ENCODE results near the gene NEK8. TPM values are rescaled to one million over a fixed set of nuclear protein-coding genes. Genes with fewer than 3 reads are reported as not detected.

The NEK8 gene
- total and polyA plus RNA-seq, 9 of the 15 experiments (the other 6 are each of a cell fraction or from before 2014, with no cell fraction given), result 0.98 to 16.6 (median 4.6) TPM

- TF ChIP-seq, protein P1, sequence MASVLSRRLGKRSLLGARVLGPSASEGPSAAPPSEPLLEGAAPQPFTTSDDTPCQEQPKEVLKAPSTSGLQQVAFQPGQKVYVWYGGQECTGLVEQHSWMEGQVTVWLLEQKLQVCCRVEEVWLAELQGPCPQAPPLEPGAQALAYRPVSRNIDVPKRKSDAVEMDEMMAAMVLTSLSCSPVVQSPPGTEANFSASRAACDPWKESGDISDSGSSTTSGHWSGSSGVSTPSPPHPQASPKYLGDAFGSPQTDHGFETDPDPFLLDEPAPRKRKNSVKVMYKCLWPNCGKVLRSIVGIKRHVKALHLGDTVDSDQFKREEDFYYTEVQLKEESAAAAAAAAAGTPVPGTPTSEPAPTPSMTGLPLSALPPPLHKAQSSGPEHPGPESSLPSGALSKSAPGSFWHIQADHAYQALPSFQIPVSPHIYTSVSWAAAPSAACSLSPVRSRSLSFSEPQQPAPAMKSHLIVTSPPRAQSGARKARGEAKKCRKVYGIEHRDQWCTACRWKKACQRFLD (CRISPR knock-in tag; IDR thresholded peaks at IDR 0.05), result peak; percentile 93
- TF ChIP-seq SREBF1 (IDR thresholded peaks at IDR 0.05; ENCODE audit: borderline replicate concordance, low read depth, low read length) (no peak), NCOA2 (IDR thresholded peaks at IDR 0.05; ENCODE audit: partially characterized antibody in 2 of 2) (no peak), MCM5 (IDR thresholded peaks at IDR 0.05; ENCODE audit: low read depth) (no peak), TAF9B (IDR thresholded peaks at IDR 0.05; ENCODE audit: partially characterized antibody) (no peak), TAF1 (IDR thresholded peaks at IDR 0.05; ENCODE audit: control insufficient read depth, extremely low read depth, insufficient read depth, low read length, severe bottlenecking) (peak; percentile 73), IRF2 (CRISPR knock-in tag; IDR thresholded peaks at IDR 0.05) (no peak), PREB (CRISPR knock-in tag; IDR thresholded peaks at IDR 0.05) (no peak), ZNF583 (CRISPR knock-in tag; IDR thresholded peaks at IDR 0.05) (0 out of 2 replicates have a peak, but pooled peaks have one; percentile 23), NR1H2 (CRISPR knock-in tag; IDR thresholded peaks at IDR 0.05) (no peak; the same call in 1 of the 2 replicates), SMARCA4 (IDR thresholded peaks at IDR 0.05) (no peak), ZNF408 (CRISPR knock-in tag; IDR thresholded peaks at IDR 0.05; ENCODE audit: low read depth) (no peak)
- TF ChIP-seq, protein P2, sequence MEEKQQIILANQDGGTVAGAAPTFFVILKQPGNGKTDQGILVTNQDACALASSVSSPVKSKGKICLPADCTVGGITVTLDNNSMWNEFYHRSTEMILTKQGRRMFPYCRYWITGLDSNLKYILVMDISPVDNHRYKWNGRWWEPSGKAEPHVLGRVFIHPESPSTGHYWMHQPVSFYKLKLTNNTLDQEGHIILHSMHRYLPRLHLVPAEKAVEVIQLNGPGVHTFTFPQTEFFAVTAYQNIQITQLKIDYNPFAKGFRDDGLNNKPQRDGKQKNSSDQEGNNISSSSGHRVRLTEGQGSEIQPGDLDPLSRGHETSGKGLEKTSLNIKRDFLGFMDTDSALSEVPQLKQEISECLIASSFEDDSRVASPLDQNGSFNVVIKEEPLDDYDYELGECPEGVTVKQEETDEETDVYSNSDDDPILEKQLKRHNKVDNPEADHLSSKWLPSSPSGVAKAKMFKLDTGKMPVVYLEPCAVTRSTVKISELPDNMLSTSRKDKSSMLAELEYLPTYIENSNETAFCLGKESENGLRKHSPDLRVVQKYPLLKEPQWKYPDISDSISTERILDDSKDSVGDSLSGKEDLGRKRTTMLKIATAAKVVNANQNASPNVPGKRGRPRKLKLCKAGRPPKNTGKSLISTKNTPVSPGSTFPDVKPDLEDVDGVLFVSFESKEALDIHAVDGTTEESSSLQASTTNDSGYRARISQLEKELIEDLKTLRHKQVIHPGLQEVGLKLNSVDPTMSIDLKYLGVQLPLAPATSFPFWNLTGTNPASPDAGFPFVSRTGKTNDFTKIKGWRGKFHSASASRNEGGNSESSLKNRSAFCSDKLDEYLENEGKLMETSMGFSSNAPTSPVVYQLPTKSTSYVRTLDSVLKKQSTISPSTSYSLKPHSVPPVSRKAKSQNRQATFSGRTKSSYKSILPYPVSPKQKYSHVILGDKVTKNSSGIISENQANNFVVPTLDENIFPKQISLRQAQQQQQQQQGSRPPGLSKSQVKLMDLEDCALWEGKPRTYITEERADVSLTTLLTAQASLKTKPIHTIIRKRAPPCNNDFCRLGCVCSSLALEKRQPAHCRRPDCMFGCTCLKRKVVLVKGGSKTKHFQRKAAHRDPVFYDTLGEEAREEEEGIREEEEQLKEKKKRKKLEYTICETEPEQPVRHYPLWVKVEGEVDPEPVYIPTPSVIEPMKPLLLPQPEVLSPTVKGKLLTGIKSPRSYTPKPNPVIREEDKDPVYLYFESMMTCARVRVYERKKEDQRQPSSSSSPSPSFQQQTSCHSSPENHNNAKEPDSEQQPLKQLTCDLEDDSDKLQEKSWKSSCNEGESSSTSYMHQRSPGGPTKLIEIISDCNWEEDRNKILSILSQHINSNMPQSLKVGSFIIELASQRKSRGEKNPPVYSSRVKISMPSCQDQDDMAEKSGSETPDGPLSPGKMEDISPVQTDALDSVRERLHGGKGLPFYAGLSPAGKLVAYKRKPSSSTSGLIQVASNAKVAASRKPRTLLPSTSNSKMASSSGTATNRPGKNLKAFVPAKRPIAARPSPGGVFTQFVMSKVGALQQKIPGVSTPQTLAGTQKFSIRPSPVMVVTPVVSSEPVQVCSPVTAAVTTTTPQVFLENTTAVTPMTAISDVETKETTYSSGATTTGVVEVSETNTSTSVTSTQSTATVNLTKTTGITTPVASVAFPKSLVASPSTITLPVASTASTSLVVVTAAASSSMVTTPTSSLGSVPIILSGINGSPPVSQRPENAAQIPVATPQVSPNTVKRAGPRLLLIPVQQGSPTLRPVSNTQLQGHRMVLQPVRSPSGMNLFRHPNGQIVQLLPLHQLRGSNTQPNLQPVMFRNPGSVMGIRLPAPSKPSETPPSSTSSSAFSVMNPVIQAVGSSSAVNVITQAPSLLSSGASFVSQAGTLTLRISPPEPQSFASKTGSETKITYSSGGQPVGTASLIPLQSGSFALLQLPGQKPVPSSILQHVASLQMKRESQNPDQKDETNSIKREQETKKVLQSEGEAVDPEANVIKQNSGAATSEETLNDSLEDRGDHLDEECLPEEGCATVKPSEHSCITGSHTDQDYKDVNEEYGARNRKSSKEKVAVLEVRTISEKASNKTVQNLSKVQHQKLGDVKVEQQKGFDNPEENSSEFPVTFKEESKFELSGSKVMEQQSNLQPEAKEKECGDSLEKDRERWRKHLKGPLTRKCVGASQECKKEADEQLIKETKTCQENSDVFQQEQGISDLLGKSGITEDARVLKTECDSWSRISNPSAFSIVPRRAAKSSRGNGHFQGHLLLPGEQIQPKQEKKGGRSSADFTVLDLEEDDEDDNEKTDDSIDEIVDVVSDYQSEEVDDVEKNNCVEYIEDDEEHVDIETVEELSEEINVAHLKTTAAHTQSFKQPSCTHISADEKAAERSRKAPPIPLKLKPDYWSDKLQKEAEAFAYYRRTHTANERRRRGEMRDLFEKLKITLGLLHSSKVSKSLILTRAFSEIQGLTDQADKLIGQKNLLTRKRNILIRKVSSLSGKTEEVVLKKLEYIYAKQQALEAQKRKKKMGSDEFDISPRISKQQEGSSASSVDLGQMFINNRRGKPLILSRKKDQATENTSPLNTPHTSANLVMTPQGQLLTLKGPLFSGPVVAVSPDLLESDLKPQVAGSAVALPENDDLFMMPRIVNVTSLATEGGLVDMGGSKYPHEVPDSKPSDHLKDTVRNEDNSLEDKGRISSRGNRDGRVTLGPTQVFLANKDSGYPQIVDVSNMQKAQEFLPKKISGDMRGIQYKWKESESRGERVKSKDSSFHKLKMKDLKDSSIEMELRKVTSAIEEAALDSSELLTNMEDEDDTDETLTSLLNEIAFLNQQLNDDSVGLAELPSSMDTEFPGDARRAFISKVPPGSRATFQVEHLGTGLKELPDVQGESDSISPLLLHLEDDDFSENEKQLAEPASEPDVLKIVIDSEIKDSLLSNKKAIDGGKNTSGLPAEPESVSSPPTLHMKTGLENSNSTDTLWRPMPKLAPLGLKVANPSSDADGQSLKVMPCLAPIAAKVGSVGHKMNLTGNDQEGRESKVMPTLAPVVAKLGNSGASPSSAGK (IDR thresholded peaks at IDR 0.05), result peak; percentile 99
These were observed 17.5 kb upstream of the NEK8 start (continued) for GRCh38 chr17:28710861-28711722.

All from K562 (cell line).